H1 (cell line): ENCODE results near the gene PARP14. TPM values are rescaled to one million over a fixed set of nuclear protein-coding genes. Genes with fewer than 3 reads are reported as not detected.

Experiments used
- CTCF ChIA-PET: fragments of 300-600 bp; sonication (Branson Sonifier 250); formaldehyde crosslinking; loops from one replicate; lab custom pipeline; 2021; ENCODE audit not compliant: partially characterized antibody; lab: Charles Lee
- POLR2A ChIA-PET: fragments of 300-600 bp; sonication (Branson Sonifier 250); formaldehyde crosslinking; loops from one replicate; lab custom pipeline; 2021; ENCODE audit warnings: inconsistent platforms; ENCODE audit not compliant: partially characterized antibody; lab: Charles Lee
- DNase-seq, 2 experiments: peaks; one replicate each; pipeline versions ENCODE4 v3.0.0 to v3.0.0-alpha.2; 2010 to 2022; ENCODE audit warnings: low spot score in 2 of 2, low read depth in 1 of 2, mixed read lengths in 1 of 2
- FAIRE-seq: peaks from 2 replicates; lab custom pipeline; 2011; peaks lifted over from hg19 to GRCh38; lab: Jason Lieb, UNC
- H2AFZ ChIP-seq: 2 replicates; pipeline ENCODE4 v1.8.1; 2012; ENCODE audit warnings: low read length, inconsistent platforms
- H2AK5ac ChIP-seq: 2 replicates; pipeline ENCODE4 v1.6.1; 2013; ENCODE audit warnings: low read depth, low read length
- H2BK120ac ChIP-seq: replicated peaks from 2 replicates; pipeline ENCODE3; 2013; ENCODE audit warnings: low read depth, low read length, inconsistent platforms
- H2BK12ac ChIP-seq: 2 replicates; pipeline ENCODE4 v1.6.1; 2013; ENCODE audit warnings: low read depth, low read length
- H2BK15ac ChIP-seq: 2 replicates; pipeline ENCODE4 v1.6.1; 2013; ENCODE audit warnings: low read length
- H2BK20ac ChIP-seq: 2 replicates; pipeline ENCODE4 v1.6.1; 2013; ENCODE audit warnings: low read length
- H2BK5ac ChIP-seq: 2 replicates; pipeline ENCODE4 v1.6.1; 2013; ENCODE audit warnings: low read depth, low read length
- H3K14ac ChIP-seq: 2 replicates; pipeline ENCODE4 v1.6.1; 2013; ENCODE audit warnings: inconsistent platforms; ENCODE audit not compliant: insufficient read length
- H3K18ac ChIP-seq: 2 replicates; pipeline ENCODE4 v1.6.1; 2013; ENCODE audit warnings: low read length; ENCODE audit errors: extremely low read depth
- H3K23ac ChIP-seq: 2 replicates; pipeline ENCODE4 v1.6.1; 2013; ENCODE audit warnings: inconsistent platforms; ENCODE audit not compliant: insufficient read length
- H3K23me2 ChIP-seq: 2 replicates; pipeline ENCODE4 v1.6.1; 2013; ENCODE audit warnings: low read depth, low read length
- H3K27ac ChIP-seq: 2 replicates; pipeline ENCODE4 v1.6.1; 2011; ENCODE audit warnings: low read depth, low read length, inconsistent platforms
- H3K27me3 ChIP-seq, 4 experiments: replicated peaks in 1 of 4; 1 replicate in 1 of 4; 2 replicates in 3 of 4; pipeline versions ENCODE4 v1.6.1 to v1.8.1; 2011 to 2013; ENCODE audit warnings: low read length in 3 of 4, mild to moderate bottlenecking in 3 of 4, inconsistent platforms in 2 of 4, mixed read lengths in 2 of 4, moderate library complexity in 1 of 4; ENCODE audit not compliant: control insufficient read depth in 3 of 4, insufficient read depth in 3 of 4; ENCODE audit errors: extremely low read depth in 1 of 4
- H3K36me3 ChIP-seq, 4 experiments: 2 replicates each; pipeline versions ENCODE4 v1.6.1 to v1.8.1; 2011 to 2013; ENCODE audit warnings: mild to moderate bottlenecking in 4 of 4, low read length in 3 of 4, moderate library complexity in 2 of 4, control low read depth in 1 of 4, inconsistent platforms in 1 of 4; ENCODE audit not compliant: insufficient read depth in 4 of 4, control insufficient read depth in 2 of 4
- H3K4ac ChIP-seq: replicated peaks from 2 replicates; pipeline ENCODE3; 2013; ENCODE audit warnings: low read length, low read depth, mixed read lengths, inconsistent platforms; ENCODE audit not compliant: insufficient read length
- H3K4me1 ChIP-seq, 4 experiments: replicated peaks in 1 of 4; 1 replicate in 1 of 4; 2 replicates in 3 of 4; pipeline versions ENCODE4 v1.6.1 to v1.8.1; 2011 to 2013; ENCODE audit warnings: low read length in 3 of 4, inconsistent platforms in 2 of 4, mixed read lengths in 1 of 4; ENCODE audit not compliant: insufficient read depth in 4 of 4, control insufficient read depth in 3 of 4
- H3K4me2 ChIP-seq, 2 experiments: 2 replicates each; pipeline versions ENCODE4 v1.6.1 to v1.8.1; 2011 to 2013; ENCODE audit warnings: low read depth in 2 of 2, low read length in 2 of 2, control low read depth in 1 of 2, inconsistent platforms in 1 of 2, mild to moderate bottlenecking in 1 of 2; ENCODE audit not compliant: insufficient read depth in 1 of 2
- H3K4me3 ChIP-seq, 4 experiments: fragments of 200-600, 300-600 bp in 1 of 4; sonication (generic), shearing (Covaris generic), sonication (Bioruptor Twin) in 1 of 4; 2 replicates each; pipeline versions ENCODE4 v1.5.1 to v1.8.1; 2011 to 2016; ENCODE audit warnings: low read length in 4 of 4, low read depth in 3 of 4, control low read depth in 2 of 4, inconsistent platforms in 2 of 4, mild to moderate bottlenecking in 2 of 4, mixed read lengths in 1 of 4, moderate library complexity in 1 of 4; ENCODE audit not compliant: insufficient read depth in 2 of 4; ENCODE audit errors: extremely low read depth in 1 of 4
- H3K56ac ChIP-seq: replicated peaks from 2 replicates; pipeline ENCODE3; 2013; ENCODE audit warnings: low read depth, mild to moderate bottlenecking, mixed read lengths, low read length, inconsistent platforms; ENCODE audit not compliant: insufficient read length
- H3K79me1 ChIP-seq: 2 replicates; pipeline ENCODE4 v1.6.1; 2013; ENCODE audit warnings: low read depth, low read length, control low read depth
- H3K79me2 ChIP-seq, 2 experiments: 2 replicates each; pipeline versions ENCODE4 v1.6.1 to v1.8.1; 2012 to 2013; ENCODE audit warnings: low read length in 2 of 2, mild to moderate bottlenecking in 2 of 2, inconsistent platforms in 1 of 2; ENCODE audit not compliant: insufficient read depth in 2 of 2, control insufficient read depth in 1 of 2
- H3K9ac ChIP-seq, 4 experiments: replicated peaks in 1 of 4; 1 replicate in 1 of 4; 2 replicates in 3 of 4; pipeline versions ENCODE4 v1.6.1 to v1.8.1; 2011 to 2013; ENCODE audit warnings: low read depth in 3 of 4, low read length in 3 of 4, control low read depth in 2 of 4, mild to moderate bottlenecking in 2 of 4, moderate library complexity in 2 of 4, inconsistent platforms in 1 of 4; ENCODE audit errors: extremely low read depth in 1 of 4
- H3K9me3 ChIP-seq, 2 experiments: 2 replicates each; pipeline versions ENCODE4 v1.6.1 to v1.8.1; 2012 to 2013; ENCODE audit warnings: mild to moderate bottlenecking in 2 of 2, moderate library complexity in 2 of 2, control low read depth in 1 of 2, inconsistent platforms in 1 of 2, low read depth in 1 of 2, low read length in 1 of 2, mixed read lengths in 1 of 2; ENCODE audit not compliant: insufficient read depth in 2 of 2
- H4K20me1 ChIP-seq, 2 experiments: replicated peaks in 1 of 2; 2 replicates each; pipeline versions ENCODE3 to v1.8.1; 2011 to 2013; ENCODE audit warnings: inconsistent platforms in 2 of 2, low read length in 2 of 2, mild to moderate bottlenecking in 1 of 2; ENCODE audit not compliant: insufficient read depth in 2 of 2, control insufficient read depth in 1 of 2
- H4K5ac ChIP-seq: 2 replicates; pipeline ENCODE4 v1.6.1; 2013; ENCODE audit warnings: low read length, low read depth, mixed read lengths, inconsistent platforms; ENCODE audit not compliant: insufficient read length
- H4K8ac ChIP-seq: 2 replicates; pipeline ENCODE4 v1.8.0; 2013; ENCODE audit warnings: mild to moderate bottlenecking, moderate library complexity, low read length, inconsistent platforms; ENCODE audit not compliant: insufficient read depth; ENCODE audit errors: extremely low read depth
- H4K91ac ChIP-seq: replicated peaks from 2 replicates; pipeline ENCODE3; 2013; ENCODE audit warnings: low read length, mixed read lengths, inconsistent platforms; ENCODE audit not compliant: insufficient read length
- EP300 ChIP-seq, 2 experiments: IDR thresholded peaks; 1 replicate in 1 of 2; 2 replicates in 1 of 2; pipeline ENCODE4 v1.6.1; 2011 to 2012; ENCODE audit warnings: low read depth in 2 of 2, low read length in 2 of 2, mild to moderate bottlenecking in 2 of 2, borderline replicate concordance in 1 of 2, inconsistent platforms in 1 of 2, moderate library complexity in 1 of 2
- GABPA ChIP-seq: IDR thresholded peaks from 2 replicates; pipeline ENCODE4 v1.6.1; 2011; ENCODE audit warnings: mild to moderate bottlenecking, low read length, moderate library complexity, borderline replicate concordance; ENCODE audit not compliant: insufficient read depth
- NANOG ChIP-seq: IDR thresholded peaks from 2 replicates; pipeline ENCODE4 v1.6.1; 2011; ENCODE audit warnings: low read length, low read depth, mild to moderate bottlenecking, inconsistent platforms; ENCODE audit not compliant: insufficient read depth, poor library complexity, severe bottlenecking
- NRF1 ChIP-seq: IDR thresholded peaks from 2 replicates; pipeline ENCODE4 v1.6.1; 2011; ENCODE audit warnings: mild to moderate bottlenecking, low read depth, low read length, improper control_type of control experiment
- SP1 ChIP-seq: IDR thresholded peaks from 2 replicates; pipeline ENCODE4 v1.6.1; 2011; ENCODE audit warnings: low read depth, low read length
- SP4 ChIP-seq: IDR thresholded peaks from 2 replicates; pipeline ENCODE4 v1.6.1; 2012; ENCODE audit warnings: low read length, inconsistent platforms
- WGBS, 2 experiments: shearing (Covaris generic) in 1 of 2; methylation state at CpG; one replicate each; pipeline versions ENCODE4 v1.1.6 to v1.1.7; 2013 to 2015; ENCODE audit warnings: low lambda C conversion rate in 2 of 2, mixed read lengths in 2 of 2, inconsistent platforms in 1 of 2, low coverage in 1 of 2, missing lambda C conversion rate in 1 of 2; ENCODE audit not compliant: insufficient replicate concordance in 2 of 2, insufficient coverage in 1 of 2, insufficient read length in 1 of 2; ENCODE audit errors: extremely low coverage in 1 of 2, missing lambda C conversion rate in 1 of 2; 5-methylcytosine and 5-hydroxymethylcytosine counted together
- polyA plus RNA-seq, 7 experiments: library from polyadenylated mRNA; depleted of rRNA in 3 of 7; stranded (reverse) in 5 of 7; unstranded in 2 of 7; fragments of >200 nt in 5 of 7; fragments of 200-250 nt in 2 of 7; gene quantifications; 1 replicate in 5 of 7; 2 replicates in 1 of 7; 4 replicates in 1 of 7; pipeline versions ENCODE4 v1.2.1 to v1.2.3, GENCODE V29; 2011 to 2013; ENCODE audit warnings: missing spikeins in 2 of 7, mixed read lengths in 2 of 7
- total RNA-seq: library from RNA; stranded (reverse); fragmentation: NEBNext Ultra II Directional; extraction: Animal tissue kit (Norgen Biotek cat#: 25700); gene quantifications from 2 replicates; pipeline ENCODE4 v1.2.1, GENCODE V29; 2021

Gene PARP14
- total and polyA plus RNA-seq, 2 of the 8 experiments (the other 6 are each of a cell fraction or from before 2014, with no cell fraction given) = 12.6 to 17.6 TPM

DNA sequence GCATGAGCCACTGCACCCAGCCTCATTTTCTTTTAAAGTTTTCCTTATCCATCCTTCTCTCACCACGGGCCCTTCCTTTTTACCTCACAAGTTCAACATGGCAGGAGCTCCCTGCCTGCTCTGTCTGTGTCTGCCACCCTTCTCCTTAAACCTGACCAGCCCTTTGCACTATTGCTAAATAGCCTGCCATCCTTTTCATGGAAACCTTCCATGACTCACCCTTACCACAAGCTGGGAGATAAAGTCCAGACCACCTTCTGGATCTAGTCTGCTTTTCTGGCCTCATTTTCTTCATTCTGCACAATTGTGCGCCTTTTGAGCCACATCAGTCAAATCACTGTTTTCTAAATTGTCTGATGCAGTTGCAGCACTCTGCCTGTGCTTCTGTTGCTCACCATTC is 8.9 kb downstream of the PARP14 start:
- no peak overlapping the region for H3K4me2 ChIP-seq
- H2BK5ac ChIP-seq = no peak overlapping the region
- DNase-seq = no peak
- 82% methylated on average over 2 of the region's 2 CpGs; no CpG with 5 or more reads in 1 of the 2 experiments for WGBS, 2 experiments
- H2AK5ac ChIP-seq = no peak overlapping the region
- H3K23ac ChIP-seq = no peak overlapping the region
- H4K91ac ChIP-seq = no peak overlapping the region
- no peak overlapping the region for H4K5ac ChIP-seq
- no peaks in the 10 kb centered on the region for H3K23me2 ChIP-seq
- peak overlapping the region; percentile 3; the same call in 1 of the 2 replicates for H2BK20ac ChIP-seq
- H2BK15ac ChIP-seq = no peak overlapping the region
- TF ChIP-seq EP300 (IDR thresholded peaks at IDR 0.05; ENCODE audit: borderline replicate concordance in 1 of 2, low read depth in 2 of 2, low read length in 2 of 2) (no peak), SP4 (no peak), SP1 (no peak), GABPA (no peak), NANOG (no peak), NRF1 (no peak)
- TF ChIP-seq, all 59 proteins: peak for 0
- H3K4me3 ChIP-seq = no peak overlapping the region
- no peaks in the 10 kb centered on the region for H3K9me3 ChIP-seq
- H3K79me2 ChIP-seq = no peaks in the 10 kb centered on the region
- no peak overlapping the region for H2BK12ac ChIP-seq
- no peak overlapping the region for H2AFZ ChIP-seq
- peaks cover 2 to 27% (median 14%) of the 10 kb centered on the region in 4 experiments; a peak in 7 of 8 replicates for H3K36me3 ChIP-seq
- no peak overlapping the region for H3K27ac ChIP-seq
- CTCF ChIA-PET = interaction anchor here (1.5 kb wide), 1 partner anchor 8 kb away, joined by 4 read pairs; no protein-coding TSS in a partner anchor
- H3K14ac ChIP-seq = no peak overlapping the region
- H3K27me3 ChIP-seq = no peaks in the 10 kb centered on the region
- no peak for FAIRE-seq
- H3K4me1 ChIP-seq = no peaks in the 10 kb centered on the region
- H3K56ac ChIP-seq = no peak overlapping the region
- H3K4ac ChIP-seq = no peak overlapping the region
- no peak overlapping the region for H2BK120ac ChIP-seq
- no peaks in the 10 kb centered on the region for H4K20me1 ChIP-seq
- no peak overlapping the region for H3K18ac ChIP-seq
- POLR2A ChIA-PET = no interaction called here
- H4K8ac ChIP-seq = no peak overlapping the region
- no peaks in the 10 kb centered on the region for H3K79me1 ChIP-seq
- no peak overlapping the region for H3K9ac ChIP-seq
